Measurements from ENCODE around the gene STX12.
A peak's percentile ranks its signal among the peaks of the same experiment; 100 is the strongest.
"Not testable (repeated sequence)": the region's sequence is repeated elsewhere in the genome, so short reads cannot be mapped to it uniquely, and the experiment has no call there.

STX12 gene
- 89.9 to 283 (median 142) reads per million in 18 experiments for total RNA-seq

GRCh38 chr1:27772932-27773825 lies at the start of gene STX12:
STX12 (plus strand) TSS chr1:27773219; CDS start chr1:27773308, 89 bp downstream.
- DNase-seq, result peak; percentile 99 to 100

DNA sequence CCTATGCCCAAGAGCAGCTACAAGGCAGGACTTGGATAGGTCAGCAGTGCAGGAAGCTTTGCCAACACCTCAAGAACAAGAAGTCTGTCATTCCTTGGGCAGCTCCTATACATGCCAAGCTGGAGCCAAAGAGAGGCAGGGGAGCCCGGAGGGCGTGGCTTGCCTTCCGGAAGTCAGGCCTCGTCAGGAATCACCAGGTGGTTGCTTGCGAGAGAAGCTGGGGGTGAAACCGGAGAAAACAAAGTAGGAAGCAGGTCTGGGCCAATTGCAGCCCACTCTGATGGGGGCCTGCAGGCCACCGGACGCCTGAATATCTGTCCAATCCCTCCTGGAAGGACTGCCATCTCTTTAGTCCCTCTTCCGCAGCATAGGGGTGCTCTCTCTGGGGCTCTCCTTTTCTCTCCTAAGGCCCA lies 48.1 kb upstream of the STX12 start:
- DNase-seq, result no peak

DNA sequence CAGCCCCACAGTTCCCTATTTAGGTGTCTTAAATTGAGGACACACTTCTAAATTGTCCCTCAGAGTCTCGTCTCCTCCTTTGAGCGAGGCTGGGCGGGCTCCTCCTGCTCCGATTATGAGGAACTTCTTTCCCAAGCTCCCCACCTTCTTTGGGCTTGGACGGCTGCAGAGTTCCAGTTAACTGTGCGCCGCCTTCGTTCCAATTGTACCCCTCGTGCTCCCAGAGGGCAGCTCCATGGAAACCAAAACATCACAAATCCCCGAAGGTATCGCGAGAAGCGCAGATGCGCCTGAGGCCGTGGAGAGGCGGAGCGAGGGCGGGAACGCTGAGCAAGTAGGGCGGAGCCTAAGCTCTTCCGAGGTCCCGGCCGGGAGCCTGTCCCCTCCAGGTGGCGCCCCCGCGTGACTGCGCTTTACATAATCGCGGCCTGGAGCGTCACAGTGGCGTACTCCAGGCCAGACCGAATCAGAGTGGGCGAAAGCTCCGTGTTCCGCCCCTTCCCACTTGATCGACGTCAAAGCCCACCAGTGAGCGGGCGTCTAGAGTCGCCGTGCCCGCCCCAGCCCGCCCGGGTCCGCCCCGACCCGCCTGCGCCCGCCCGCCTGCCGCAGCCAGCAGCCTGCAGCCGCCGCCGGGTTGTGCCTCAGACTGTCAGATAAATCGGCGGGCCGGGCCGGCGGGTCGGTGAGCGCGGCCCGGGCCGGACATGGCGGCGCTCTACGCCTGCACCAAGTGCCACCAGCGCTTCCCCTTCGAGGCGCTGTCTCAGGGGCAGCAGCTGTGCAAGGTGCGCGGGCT lies 47.4 kb upstream of the STX12 start, which contains the start of gene FAM76A:
TSS of gene FAM76A (plus strand) at position 588 of the 799 bp plus-strand sequence. CDS start at position 708, 120 bp downstream.
- DNase-seq, result peak; percentile 100

DNA sequence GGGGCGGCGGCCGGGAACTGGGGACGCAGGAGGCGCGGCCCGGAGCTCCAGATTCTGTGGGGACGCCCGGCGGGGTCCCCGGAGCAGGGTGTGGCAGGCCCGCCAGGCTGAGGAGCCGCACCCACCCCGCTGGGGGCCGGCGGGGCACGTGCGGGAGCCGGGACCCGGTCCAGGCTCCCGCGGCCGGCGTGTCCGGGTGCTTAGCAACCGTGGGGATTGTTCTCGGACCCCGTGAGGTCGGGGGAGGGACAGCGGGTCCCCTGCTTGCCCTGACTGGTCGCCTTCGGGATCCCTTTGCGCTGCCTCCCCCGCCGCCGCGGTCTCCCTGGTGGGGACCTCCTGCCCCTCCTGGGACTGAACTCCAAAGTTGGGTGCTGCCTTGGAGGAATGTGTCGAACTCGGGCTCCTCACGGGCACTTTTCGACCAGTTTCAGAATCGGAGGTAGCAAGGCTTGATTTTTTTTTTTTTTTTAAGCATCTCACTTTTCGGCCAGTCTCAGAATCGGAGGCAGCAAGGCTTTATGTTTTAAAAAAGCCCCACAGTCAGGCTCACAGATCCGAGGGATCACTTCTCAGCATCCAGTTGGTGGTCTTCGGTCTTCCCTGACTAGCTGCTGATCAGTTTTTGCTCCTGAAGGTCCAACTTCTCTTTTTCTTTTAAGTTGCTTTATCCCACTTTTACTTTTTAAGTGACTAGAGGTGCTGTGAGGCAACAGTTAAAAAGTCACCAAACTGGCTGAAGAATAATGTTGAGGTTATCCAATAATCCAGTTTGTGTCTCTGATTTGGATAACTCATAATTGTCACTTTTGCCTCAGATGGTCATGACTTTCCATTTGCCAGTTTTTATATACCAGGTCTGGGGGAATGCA lies 46.6 kb upstream of the STX12 start:
- DNase-seq, result peak; percentile 29 to 52

GRCh38 chr1:27727126-27727525 lies 45.9 kb upstream of the STX12 start:
- DNase-seq, result peak; percentile 50 to 58

DNA sequence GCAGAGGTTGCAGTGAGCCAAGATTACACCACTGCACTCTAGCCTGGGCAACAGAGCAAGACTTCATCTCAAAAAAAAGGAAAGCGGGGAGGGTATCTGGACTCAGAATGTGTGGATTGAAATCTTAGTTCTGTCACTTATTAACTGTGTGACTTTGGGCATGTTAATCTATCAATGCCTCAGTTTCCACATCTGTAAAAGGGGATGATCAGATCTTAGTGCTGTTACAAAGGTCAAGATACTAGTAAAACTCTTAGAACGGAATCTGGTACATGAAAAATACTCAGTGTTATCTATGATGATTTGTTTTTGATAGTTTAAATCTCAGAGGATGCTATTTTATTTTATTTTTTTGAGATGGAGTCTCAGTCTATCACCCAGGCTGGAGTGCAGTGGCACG lies 36.8 kb upstream of the STX12 start:
- no peak for DNase-seq

DNA sequence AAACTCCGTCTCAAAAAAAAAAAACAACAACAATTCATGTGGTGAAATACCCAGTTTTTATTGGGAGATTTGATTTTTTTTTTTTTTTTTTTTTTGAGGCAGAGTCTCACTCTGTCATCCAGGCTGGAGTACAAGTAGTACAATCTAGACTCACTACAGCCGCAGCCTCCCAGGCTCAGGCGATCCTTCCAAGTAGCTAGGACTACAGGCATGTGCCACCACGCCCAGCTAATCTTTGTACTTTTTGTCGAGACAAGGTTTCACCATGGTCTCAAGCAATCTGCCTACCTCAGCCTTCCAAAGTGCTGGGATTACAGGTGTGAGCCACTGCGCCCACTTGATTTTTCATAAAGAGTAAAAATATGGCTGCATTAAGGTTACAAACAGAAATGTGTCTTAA lies 31.9 kb upstream of the STX12 start:
- no peak for DNase-seq

- no peak for DNase-seq
Observed at GRCh38 chr1:27744556-27744955, 28.5 kb upstream of the STX12 start.

DNA sequence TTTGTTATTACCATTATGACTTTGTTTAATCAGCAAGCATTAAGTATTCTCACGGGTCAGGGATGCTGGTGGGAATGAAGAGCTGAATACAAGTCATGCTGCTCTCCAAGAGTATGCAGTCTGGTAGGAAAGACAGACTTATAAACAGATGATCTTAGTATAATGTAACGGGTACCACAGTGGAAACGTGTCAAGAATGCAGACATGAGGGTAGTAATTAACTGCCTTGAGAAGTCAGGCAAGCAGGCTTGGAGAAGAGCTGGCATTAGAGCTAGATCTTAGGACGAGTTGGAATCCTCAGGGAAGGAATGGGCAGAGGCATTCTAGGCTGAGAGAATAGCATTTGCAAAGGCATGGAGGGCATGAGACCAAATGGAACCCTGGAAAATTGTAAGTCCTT lies 27.6 kb upstream of the STX12 start:
- DNase-seq, result no peak

DNA sequence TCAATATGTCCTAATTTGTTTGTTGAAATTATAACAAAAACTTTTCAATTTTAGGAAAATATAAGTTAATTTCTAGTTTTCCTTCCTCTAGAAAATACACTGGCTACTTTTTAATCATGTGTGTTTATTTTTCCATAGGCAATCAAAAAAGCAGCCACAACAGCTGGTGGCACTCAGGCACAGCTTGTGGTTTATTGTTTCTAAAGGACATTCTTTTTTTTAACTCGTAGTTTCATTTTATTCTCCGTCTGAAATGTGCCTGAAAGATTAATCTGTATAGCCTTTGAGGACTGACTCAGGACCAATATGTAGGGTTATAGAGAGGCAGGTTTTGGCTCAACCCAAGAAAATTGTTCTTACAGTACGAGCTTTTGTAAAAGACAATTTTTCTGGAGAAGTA lies 20.7 kb upstream of the STX12 start:
- DNase-seq, result no peak

DNA sequence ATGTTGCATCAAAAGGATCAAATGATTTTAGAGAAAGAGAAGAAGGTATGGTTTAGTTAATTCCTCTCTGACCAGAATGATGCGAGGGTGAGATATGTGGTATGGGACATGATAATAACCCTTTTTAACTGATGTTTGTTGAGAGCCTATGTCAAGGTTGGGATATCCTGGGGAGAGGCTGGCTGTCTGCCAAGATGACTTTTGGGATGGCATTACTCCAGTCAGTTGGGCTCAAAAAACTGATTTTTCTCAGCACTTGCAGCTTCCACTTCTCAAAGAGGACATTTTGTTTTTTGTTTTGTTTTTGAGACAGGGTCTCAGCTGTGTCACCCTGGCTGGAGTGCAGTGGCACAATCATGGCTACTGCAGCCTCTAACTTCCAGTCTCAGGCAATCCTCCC lies 17.7 kb upstream of the STX12 start:
- no peak for DNase-seq

DNA sequence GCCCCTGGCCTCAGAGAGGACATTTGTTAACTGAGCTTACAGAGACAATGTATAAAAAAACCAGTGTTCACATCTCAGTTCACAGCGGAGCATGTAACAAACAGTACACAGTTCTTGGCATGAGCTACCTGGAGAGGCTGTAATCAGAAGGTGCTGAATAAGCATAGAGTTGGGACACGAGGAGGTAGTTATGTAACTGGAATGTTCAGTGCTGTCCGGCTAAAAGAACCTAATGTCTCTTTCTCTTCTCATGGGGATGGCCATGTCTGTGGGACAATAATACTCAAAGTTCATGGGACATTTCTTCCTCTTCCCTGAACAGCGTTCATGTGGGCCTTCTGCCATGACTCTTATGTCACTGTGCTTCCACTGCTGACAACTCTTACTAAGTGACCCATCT lies 17.2 kb upstream of the STX12 start:
- DNase-seq, result no peak

DNA sequence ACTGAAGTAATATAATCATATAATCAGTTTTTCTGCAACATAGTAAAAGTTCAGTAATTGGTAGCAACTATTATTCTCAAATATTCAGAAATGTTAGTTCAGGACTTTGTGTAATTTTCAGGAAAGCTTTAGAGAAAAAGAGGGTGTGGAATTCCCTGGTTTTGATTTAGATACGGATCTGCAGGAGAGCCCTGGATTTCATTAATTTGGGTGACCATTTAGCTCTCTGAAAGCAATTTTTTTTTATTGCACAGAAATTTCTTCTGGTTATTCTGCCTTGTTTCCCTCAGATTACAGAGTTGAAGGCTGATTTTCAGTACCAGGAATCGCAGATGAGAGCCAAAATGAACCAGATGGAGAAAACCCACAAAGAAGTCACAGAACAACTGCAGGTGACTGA lies 13.8 kb upstream of the STX12 start:
- DNase-seq, result no peak

DNA sequence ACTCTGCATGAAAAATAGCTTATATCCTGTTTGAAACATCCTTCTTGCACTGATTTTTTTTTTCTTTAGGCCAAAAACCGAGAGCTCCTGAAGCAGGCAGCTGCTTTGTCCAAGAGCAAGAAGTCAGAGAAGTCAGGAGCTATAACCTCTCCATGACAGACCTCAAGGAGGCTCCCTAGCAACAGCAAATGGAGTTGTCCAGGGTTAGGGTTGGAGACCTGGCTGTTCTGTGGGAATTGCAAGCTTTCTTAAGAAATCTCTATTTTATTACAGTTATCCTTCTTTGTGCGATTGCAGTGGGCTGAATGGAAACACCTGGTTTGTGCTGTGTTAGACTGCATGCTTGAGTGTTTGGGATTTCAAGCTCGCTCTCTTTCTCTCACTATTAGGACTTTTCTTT lies 12.6 kb upstream of the STX12 start:
- no peak for DNase-seq

- no peak for DNase-seq
Observed at GRCh38 chr1:27762033-27762432, 11.0 kb upstream of the STX12 start.

DNA sequence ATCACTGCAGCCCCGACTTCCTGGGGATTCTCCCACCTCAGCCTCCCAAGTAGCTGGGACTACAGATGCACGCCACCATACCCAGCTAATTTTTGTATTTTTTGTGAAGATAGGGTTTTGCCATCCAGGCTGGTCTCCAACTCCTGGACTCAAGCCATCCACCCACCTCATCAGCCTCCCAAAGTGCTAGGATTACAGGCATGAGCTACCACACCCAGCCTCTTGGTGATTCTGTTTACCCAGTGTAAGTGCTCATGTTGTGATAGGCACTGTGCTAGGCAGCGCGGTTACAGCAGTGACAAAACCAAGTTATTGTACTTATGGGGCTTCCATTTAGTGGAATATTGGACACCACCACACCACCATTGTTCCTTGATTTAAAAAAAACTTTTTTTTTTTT lies 9.7 kb upstream of the STX12 start:
- DNase-seq, result no peak

DNA sequence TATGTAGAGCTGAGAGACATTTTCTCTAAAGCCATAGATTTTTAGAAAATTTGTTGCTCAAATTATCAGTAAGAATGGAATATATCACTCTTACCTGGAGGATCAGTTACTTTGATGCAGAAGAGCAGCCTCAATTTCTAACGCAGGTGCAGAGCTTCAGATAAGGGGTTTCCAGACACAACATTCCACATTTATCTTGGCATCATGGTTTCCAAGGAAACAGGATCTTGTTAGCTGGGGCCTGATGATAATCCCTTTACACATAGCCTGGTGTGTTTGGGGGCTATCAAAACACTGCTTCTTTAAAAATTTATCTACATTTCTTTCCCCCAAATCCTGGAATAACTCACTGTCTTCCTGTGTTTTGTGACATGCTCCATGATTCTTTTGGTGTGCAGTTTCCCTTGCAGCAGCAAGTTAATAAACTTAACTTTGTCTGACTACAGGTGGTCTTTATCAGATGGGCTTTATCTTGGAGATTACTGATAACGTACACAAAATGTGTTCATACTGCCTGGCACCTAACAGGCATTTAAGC lies 2.7 kb upstream of the STX12 start:
- DNase-seq, result no peak

GRCh38 chr1:27772036-27772931 lies 735 bp upstream of the STX12 start:
- peak; percentile 14 to 31 for DNase-seq

DNA sequence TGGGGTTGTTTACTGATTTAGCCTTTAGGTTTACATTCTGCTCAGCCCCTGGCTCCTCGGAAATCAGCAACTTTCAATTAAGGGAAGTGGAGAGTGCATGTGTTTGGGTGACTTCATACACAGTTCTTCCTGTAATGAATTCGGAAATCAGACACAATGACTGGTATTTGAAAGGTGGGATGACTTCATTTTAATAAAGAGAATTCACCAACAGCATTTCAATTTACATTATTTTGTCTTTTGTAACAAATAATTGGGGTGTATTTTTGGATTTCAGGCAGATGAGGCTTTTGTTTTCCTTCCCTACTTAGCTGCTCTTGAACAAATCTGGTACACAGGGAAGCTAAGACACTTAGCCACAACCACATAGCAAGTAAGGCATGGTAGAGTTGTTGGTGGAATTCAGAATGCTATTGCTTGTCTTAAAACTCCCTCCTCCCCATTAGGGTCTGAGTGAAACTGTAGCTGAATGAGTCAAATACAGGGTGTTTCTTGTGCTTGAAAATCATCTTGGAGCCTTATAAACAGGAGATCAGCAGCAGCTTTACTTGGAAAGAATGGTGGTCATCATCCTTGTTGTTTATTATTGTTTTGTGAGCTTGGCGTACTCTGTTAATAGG lies 917 bp downstream of the STX12 start:
- peak; percentile 70 to 71 for DNase-seq

DNA sequence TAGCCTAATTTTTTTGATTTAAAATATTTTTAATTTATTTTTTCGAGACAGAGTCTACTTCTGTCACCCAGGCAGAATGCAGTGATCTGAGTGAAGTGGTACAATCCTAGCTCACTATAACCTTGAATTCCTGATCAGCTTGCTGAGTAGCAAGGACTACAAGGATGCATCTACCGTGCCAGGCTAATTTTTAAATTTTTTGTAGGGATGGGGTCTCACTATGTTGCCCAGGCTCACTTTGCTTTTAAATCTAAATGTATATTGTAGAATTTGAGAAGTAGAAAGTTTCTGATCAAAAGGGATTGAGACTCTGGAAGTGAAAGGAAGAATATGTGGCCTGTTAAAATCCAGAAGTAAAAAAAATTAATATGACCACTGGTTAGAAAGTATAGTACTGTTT lies 1.6 kb downstream of the STX12 start:
- no peak for DNase-seq

GRCh38 chr1:27775336-27775735 lies 2.3 kb downstream of the STX12 start:
- not testable (repeated sequence) for DNase-seq

Measured in inflammatory macrophage (primary cell).